ENCODE results near the gene DNAJC11. TPM values are rescaled to one million over a fixed set of nuclear protein-coding genes. Genes with fewer than 3 reads are reported as not detected.

The DNAJC11 gene
- total RNA-seq, 1 experiment from 2014 or later: 75.6 TPM

DNA sequence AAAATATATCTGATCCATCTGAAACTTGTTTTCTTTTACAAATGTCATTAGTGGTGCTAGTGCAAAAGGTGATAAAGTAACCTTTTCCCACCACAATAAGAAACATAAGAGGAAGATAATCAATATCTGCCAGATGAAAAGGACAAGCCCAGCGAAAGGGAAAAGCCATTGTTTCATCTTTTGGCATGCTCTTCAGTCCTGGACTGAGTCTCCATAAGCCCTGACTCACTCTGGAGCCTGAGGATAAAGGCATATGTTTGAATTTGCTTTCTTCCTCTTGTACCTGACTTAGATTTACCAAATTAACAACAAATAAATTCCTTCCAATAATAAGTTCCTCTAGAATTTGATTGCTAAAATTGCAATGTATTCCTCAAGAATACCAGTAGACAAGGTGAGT lies 13.6 kb downstream of the DNAJC11 start:
- no peaks in the 10 kb centered on the region for H3K27me3 ChIP-seq (ENCODE audit: insufficient read depth, low read length)
- peaks cover 96% of the 10 kb centered on the region for H3K79me2 ChIP-seq (ENCODE audit: insufficient read depth, low read length)
- DNase-seq (ENCODE audit: low read depth, low spot score) (no peak), ATAC-seq (no peak)
- H3K27ac ChIP-seq (ENCODE audit: low read depth, low read length): no peak overlapping the region
- no peak overlapping the region for H3K4me3 ChIP-seq (replicated peaks in 1 of 2; ENCODE audit: low read depth in 1 of 2, low read length in 2 of 2)
- POLR2A ChIA-PET: no interaction called here
- peaks cover 20% of the 10 kb centered on the region; the same call in 1 of the 2 replicates for H4K20me1 ChIP-seq (ENCODE audit: insufficient read depth)
- no peak for TF ChIP-seq SRF (IDR thresholded peaks at IDR 0.05; ENCODE audit: low read depth)
- TF ChIP-seq JUND (IDR thresholded peaks at IDR 0.05): no peak
- no peak for TF ChIP-seq ZFX (IDR thresholded peaks at IDR 0.05)
- no peak for TF ChIP-seq ZNF274 (IDR thresholded peaks at IDR 0.05; ENCODE audit: low read depth, low read length)
- TF ChIP-seq SIN3A (IDR thresholded peaks at IDR 0.05; ENCODE audit: low read depth): no peak
- TF ChIP-seq, protein P1, sequence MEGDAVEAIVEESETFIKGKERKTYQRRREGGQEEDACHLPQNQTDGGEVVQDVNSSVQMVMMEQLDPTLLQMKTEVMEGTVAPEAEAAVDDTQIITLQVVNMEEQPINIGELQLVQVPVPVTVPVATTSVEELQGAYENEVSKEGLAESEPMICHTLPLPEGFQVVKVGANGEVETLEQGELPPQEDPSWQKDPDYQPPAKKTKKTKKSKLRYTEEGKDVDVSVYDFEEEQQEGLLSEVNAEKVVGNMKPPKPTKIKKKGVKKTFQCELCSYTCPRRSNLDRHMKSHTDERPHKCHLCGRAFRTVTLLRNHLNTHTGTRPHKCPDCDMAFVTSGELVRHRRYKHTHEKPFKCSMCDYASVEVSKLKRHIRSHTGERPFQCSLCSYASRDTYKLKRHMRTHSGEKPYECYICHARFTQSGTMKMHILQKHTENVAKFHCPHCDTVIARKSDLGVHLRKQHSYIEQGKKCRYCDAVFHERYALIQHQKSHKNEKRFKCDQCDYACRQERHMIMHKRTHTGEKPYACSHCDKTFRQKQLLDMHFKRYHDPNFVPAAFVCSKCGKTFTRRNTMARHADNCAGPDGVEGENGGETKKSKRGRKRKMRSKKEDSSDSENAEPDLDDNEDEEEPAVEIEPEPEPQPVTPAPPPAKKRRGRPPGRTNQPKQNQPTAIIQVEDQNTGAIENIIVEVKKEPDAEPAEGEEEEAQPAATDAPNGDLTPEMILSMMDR (IDR thresholded peaks at IDR 0.05 in 2 of 3, conservative IDR thresholded peaks at IDR 0.05 in 1 of 3; ENCODE audit: borderline replicate concordance in 1 of 3, insufficient read depth in 1 of 3, low read depth in 2 of 3, low read length in 2 of 3): no peak
- no peak for TF ChIP-seq TCF7L2 (IDR thresholded peaks at IDR 0.05; ENCODE audit: borderline replicate concordance, extremely low read depth, insufficient read depth, insufficient read length)
- TF ChIP-seq POLR2AphosphoS5 (IDR thresholded peaks at IDR 0.05; ENCODE audit: low read depth, low read length): no peak
- TF ChIP-seq SP1 (IDR thresholded peaks at IDR 0.05; ENCODE audit: low read depth): no peak
- TF ChIP-seq FOSL1 (IDR thresholded peaks at IDR 0.05; ENCODE audit: low read depth): no peak
- TF ChIP-seq, protein P2, sequence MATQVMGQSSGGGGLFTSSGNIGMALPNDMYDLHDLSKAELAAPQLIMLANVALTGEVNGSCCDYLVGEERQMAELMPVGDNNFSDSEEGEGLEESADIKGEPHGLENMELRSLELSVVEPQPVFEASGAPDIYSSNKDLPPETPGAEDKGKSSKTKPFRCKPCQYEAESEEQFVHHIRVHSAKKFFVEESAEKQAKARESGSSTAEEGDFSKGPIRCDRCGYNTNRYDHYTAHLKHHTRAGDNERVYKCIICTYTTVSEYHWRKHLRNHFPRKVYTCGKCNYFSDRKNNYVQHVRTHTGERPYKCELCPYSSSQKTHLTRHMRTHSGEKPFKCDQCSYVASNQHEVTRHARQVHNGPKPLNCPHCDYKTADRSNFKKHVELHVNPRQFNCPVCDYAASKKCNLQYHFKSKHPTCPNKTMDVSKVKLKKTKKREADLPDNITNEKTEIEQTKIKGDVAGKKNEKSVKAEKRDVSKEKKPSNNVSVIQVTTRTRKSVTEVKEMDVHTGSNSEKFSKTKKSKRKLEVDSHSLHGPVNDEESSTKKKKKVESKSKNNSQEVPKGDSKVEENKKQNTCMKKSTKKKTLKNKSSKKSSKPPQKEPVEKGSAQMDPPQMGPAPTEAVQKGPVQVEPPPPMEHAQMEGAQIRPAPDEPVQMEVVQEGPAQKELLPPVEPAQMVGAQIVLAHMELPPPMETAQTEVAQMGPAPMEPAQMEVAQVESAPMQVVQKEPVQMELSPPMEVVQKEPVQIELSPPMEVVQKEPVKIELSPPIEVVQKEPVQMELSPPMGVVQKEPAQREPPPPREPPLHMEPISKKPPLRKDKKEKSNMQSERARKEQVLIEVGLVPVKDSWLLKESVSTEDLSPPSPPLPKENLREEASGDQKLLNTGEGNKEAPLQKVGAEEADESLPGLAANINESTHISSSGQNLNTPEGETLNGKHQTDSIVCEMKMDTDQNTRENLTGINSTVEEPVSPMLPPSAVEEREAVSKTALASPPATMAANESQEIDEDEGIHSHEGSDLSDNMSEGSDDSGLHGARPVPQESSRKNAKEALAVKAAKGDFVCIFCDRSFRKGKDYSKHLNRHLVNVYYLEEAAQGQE (IDR thresholded peaks at IDR 0.05; ENCODE audit: low read depth): no peak
- TF ChIP-seq, protein P3, sequence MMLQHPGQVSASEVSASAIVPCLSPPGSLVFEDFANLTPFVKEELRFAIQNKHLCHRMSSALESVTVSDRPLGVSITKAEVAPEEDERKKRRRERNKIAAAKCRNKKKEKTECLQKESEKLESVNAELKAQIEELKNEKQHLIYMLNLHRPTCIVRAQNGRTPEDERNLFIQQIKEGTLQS (IDR thresholded peaks at IDR 0.05): no peak
- TF ChIP-seq, protein P4, sequence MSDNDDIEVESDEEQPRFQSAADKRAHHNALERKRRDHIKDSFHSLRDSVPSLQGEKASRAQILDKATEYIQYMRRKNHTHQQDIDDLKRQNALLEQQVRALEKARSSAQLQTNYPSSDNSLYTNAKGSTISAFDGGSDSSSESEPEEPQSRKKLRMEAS (IDR thresholded peaks at IDR 0.05): no peak
- TF ChIP-seq CEBPB (IDR thresholded peaks at IDR 0.05; ENCODE audit: low read depth): no peak
- TF ChIP-seq POLR2A (IDR thresholded peaks at IDR 0.05; ENCODE audit: borderline replicate concordance, extremely low read depth, insufficient read depth, insufficient read length): no peak
- no peak overlapping the region for H2AFZ ChIP-seq (ENCODE audit: low read depth, low read length, poor library complexity, severe bottlenecking)
- no peak overlapping the region for H3K9ac ChIP-seq (ENCODE audit: low read length)
- no peaks in the 10 kb centered on the region for H3K9me2 ChIP-seq (ENCODE audit: insufficient read depth)
- intact Hi-C loops (cut with micrococcal nuclease): no loop called here
- H3K9me3 ChIP-seq (ENCODE audit: control insufficient read depth in 1 of 2, insufficient read depth in 1 of 2, low read depth in 1 of 2, low read length in 2 of 2): no peaks in the 10 kb centered on the region
- RAD21 ChIA-PET (ENCODE audit: low non-redundant PET in 1 of 2, low total read pairs in 2 of 2, uncharacterized antibody in 2 of 2, unreplicated experiment in 2 of 2): no interaction called here
- H3K4me2 ChIP-seq (ENCODE audit: low read length): no peak overlapping the region
- no peaks in the 10 kb centered on the region for H3K4me1 ChIP-seq (ENCODE audit: control insufficient read depth in 1 of 2, insufficient read depth in 2 of 2, low read length in 2 of 2)
- CTCF ChIA-PET: no interaction called here
- BruUV-seq (replicated peaks): no TSS peak
- 0 out of 4 replicates have a peak, but pooled peaks cover 0 to 4% of the 10 kb centered on the region in 2 experiments for H3K36me3 ChIP-seq (ENCODE audit: control insufficient read depth in 1 of 2, insufficient read depth in 2 of 2, low read length in 2 of 2)

Measured in HCT116 (cell line).